ENCODE measurements around the gene SCYL2. TPM values are rescaled to one million over a fixed set of nuclear protein-coding genes. Genes with fewer than 3 reads are reported as not detected.

The SCYL2 gene
- total and polyA plus RNA-seq, 2 donors (not counting 1 experiment from before 2014, with no cell fraction given), result 43.0 to 47.9 TPM

GRCh38 chr12:100239589-100239988 is 27.4 kb upstream of the SCYL2 start:
- Histone ChIP-seq H3K27me3 (ENCODE audit: control insufficient read depth, insufficient read depth, low read length) (no peaks in the 10 kb centered on the region), H3K9me3 (ENCODE audit: control insufficient read depth, insufficient read depth, low read depth, low read length) (no peaks in the 10 kb centered on the region), H3K4me2 (ENCODE audit: extremely low read depth, insufficient read depth, low read length) (no peak overlapping the region), H3K27ac (ENCODE audit: insufficient read depth, low read length) (no peak overlapping the region), H3K4me3 (replicated peaks in 1 of 4; ENCODE audit: control extremely low read depth in 1 of 4, insufficient read depth in 1 of 4, low read depth in 3 of 4, low read length in 4 of 4) (no peak overlapping the region), H3K9ac (ENCODE audit: insufficient read depth, low read length) (no peak overlapping the region), H3K36me3 (ENCODE audit: control insufficient read depth, insufficient read depth, low read length) (no peaks in the 10 kb centered on the region), H3K4me1 (ENCODE audit: control insufficient read depth, extremely low read depth, insufficient read depth, low read length) (no peaks in the 10 kb centered on the region), H3K79me2 (ENCODE audit: control insufficient read depth, insufficient read depth, low read length) (no peaks in the 10 kb centered on the region), H4K20me1 (ENCODE audit: control insufficient read depth, extremely low read depth, insufficient read depth, low read length) (no peaks in the 10 kb centered on the region), H2AFZ (ENCODE audit: low read length) (no peak overlapping the region)
- no peak for DNase-seq (ENCODE audit: low read depth in 2 of 2)
- TF ChIP-seq EZH2 (IDR thresholded peaks at IDR 0.05; ENCODE audit: low read length, missing control alignments) (no peak), CTCF (conservative IDR thresholded peaks at IDR 0.05 in 1 of 2, IDR thresholded peaks at IDR 0.05 in 1 of 2; ENCODE audit: low read depth in 1 of 2, low read length in 2 of 2) (no peak)

- Histone ChIP-seq H3K36me3 (ENCODE audit: control insufficient read depth, insufficient read depth, low read length) (no peaks in the 10 kb centered on the region), H3K9me3 (ENCODE audit: control insufficient read depth, insufficient read depth, low read depth, low read length) (no peaks in the 10 kb centered on the region), H3K27me3 (ENCODE audit: control insufficient read depth, insufficient read depth, low read length) (no peaks in the 10 kb centered on the region), H2AFZ (ENCODE audit: low read length) (no peak overlapping the region), H3K4me1 (ENCODE audit: control insufficient read depth, extremely low read depth, insufficient read depth, low read length) (no peaks in the 10 kb centered on the region), H3K4me2 (ENCODE audit: extremely low read depth, insufficient read depth, low read length) (no peak overlapping the region), H3K27ac (ENCODE audit: insufficient read depth, low read length) (no peak overlapping the region), H3K9ac (ENCODE audit: insufficient read depth, low read length) (no peak overlapping the region), H4K20me1 (ENCODE audit: control insufficient read depth, extremely low read depth, insufficient read depth, low read length) (no peaks in the 10 kb centered on the region), H3K4me3 (replicated peaks in 1 of 4; ENCODE audit: control extremely low read depth in 1 of 4, insufficient read depth in 1 of 4, low read depth in 3 of 4, low read length in 4 of 4) (no peak overlapping the region), H3K79me2 (ENCODE audit: control insufficient read depth, insufficient read depth, low read length) (no peaks in the 10 kb centered on the region)
- no peak for DNase-seq (ENCODE audit: low read depth in 2 of 2)
- TF ChIP-seq CTCF (conservative IDR thresholded peaks at IDR 0.05 in 1 of 2, IDR thresholded peaks at IDR 0.05 in 1 of 2; ENCODE audit: low read depth in 1 of 2, low read length in 2 of 2) (no peak), EZH2 (IDR thresholded peaks at IDR 0.05; ENCODE audit: low read length, missing control alignments) (no peak)
Observed at GRCh38 chr12:100243137-100243536, 23.8 kb upstream of the SCYL2 start.

- no peak for DNase-seq (ENCODE audit: low read depth in 2 of 2)
- H3K79me2 ChIP-seq (ENCODE audit: control insufficient read depth, insufficient read depth, low read length), result no peaks in the 10 kb centered on the region
- no peak overlapping the region for H2AFZ ChIP-seq (ENCODE audit: low read length)
- TF ChIP-seq CTCF (conservative IDR thresholded peaks at IDR 0.05 in 1 of 2, IDR thresholded peaks at IDR 0.05 in 1 of 2; ENCODE audit: low read depth in 1 of 2, low read length in 2 of 2) (no peak), EZH2 (IDR thresholded peaks at IDR 0.05; ENCODE audit: low read length, missing control alignments) (no peak)
- H3K4me1 ChIP-seq (ENCODE audit: control insufficient read depth, extremely low read depth, insufficient read depth, low read length), result no peaks in the 10 kb centered on the region
- H3K27ac ChIP-seq (ENCODE audit: insufficient read depth, low read length), result no peak overlapping the region
- H3K4me2 ChIP-seq (ENCODE audit: extremely low read depth, insufficient read depth, low read length), result no peak overlapping the region
- no peaks in the 10 kb centered on the region for H3K36me3 ChIP-seq (ENCODE audit: control insufficient read depth, insufficient read depth, low read length)
- H4K20me1 ChIP-seq (ENCODE audit: control insufficient read depth, extremely low read depth, insufficient read depth, low read length), result no peaks in the 10 kb centered on the region
- H3K4me3 ChIP-seq (replicated peaks in 1 of 4; ENCODE audit: control extremely low read depth in 1 of 4, insufficient read depth in 1 of 4, low read depth in 3 of 4, low read length in 4 of 4), result no peak overlapping the region
- no peaks in the 10 kb centered on the region for H3K9me3 ChIP-seq (ENCODE audit: control insufficient read depth, insufficient read depth, low read depth, low read length)
- H3K27me3 ChIP-seq (ENCODE audit: control insufficient read depth, insufficient read depth, low read length), result no peaks in the 10 kb centered on the region
- H3K9ac ChIP-seq (ENCODE audit: insufficient read depth, low read length), result no peak overlapping the region
Observed at GRCh38 chr12:100247765-100248164, 19.2 kb upstream of the SCYL2 start.
